ENCODE data around the gene RAB6A.

Gene RAB6A

DNA sequence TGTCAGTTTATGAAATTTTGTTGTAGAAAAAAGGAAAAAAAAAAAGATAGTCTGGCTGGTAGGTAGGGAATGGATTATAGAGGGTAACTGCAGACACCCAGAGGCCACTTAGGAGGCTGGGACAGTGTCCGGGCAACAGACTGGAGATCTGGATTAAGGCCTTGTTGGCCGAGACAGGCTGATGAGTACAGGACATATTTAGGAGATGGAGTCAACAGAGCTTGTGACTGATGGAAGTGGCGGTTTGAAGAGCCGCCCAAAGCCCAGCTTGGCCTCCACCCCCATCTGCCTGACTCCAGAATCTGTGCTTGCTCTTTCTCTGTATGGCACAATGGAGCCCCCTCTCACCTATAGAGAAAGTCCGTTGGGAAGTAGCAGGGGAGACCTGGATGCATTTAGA, 106.9 kb downstream of the RAB6A start:
- Histone ChIP-seq H3K36me3 (ENCODE audit: insufficient read depth, insufficient read length, low read length) (no peaks in the 10 kb centered on the region), H3K27me3 (ENCODE audit: insufficient read depth, insufficient read length) (no peaks in the 10 kb centered on the region), H3K4me1 (ENCODE audit: insufficient read depth, insufficient read length) (peaks cover 7% of the 10 kb centered on the region), H3K9me3 (ENCODE audit: insufficient read depth, low read length) (no peaks in the 10 kb centered on the region), H3K9ac (ENCODE audit: insufficient read length, low read depth) (no peak overlapping the region), H3K4me3 (ENCODE audit: insufficient read length, low read depth) (no peak overlapping the region)
- no peak for DNase-seq (ENCODE audit: low read depth, low spot score)
- TF ChIP-seq YY1 (IDR thresholded peaks at IDR 0.05; ENCODE audit: insufficient read depth, insufficient read length) (no peak), ZNF274 (IDR thresholded peaks at IDR 0.05; ENCODE audit: low read depth, low read length) (no peak), SUZ12 (IDR thresholded peaks at IDR 0.05; ENCODE audit: extremely low read depth, insufficient read depth, insufficient read length) (no peak)

DNA sequence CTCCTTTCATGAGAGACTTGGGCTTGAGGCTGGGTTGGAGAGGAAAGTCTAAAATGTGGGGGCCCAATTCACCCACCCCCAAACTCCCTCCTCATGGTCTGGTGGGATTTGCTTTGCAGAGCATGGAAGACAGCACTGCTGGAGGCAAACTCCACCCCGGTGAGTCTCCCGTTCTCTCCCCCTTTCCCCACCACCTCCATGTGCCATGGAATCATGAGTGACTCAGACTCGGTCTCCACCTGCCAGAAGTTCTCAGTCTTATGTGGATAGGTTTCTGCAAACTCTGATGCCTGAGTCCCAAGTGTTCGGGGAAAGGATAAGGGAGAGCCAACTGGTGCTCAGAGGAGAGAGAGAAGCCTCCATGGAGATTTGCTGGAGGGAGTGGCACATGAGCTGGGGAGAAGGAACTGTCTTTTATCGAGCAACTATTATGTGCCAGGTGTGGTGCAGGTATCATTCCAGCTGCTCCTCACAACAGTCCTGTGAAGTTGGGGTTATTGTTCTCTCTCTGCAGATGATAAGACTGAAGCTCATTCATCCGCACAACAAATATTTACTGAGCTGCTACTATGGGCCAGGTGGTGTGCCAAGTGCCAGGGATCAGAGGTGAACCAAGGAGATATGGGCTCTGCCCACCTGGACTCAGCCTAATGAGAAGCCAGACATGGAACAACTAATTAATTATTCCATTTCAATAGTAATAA, 107.9 kb downstream of the RAB6A start:
- H3K4me3 ChIP-seq (ENCODE audit: insufficient read length, low read depth), result no peak overlapping the region
- no peak for TF ChIP-seq YY1 (IDR thresholded peaks at IDR 0.05; ENCODE audit: insufficient read depth, insufficient read length)
- TF ChIP-seq ZNF274 (IDR thresholded peaks at IDR 0.05; ENCODE audit: low read depth, low read length), result no peak
- no peak for TF ChIP-seq SUZ12 (IDR thresholded peaks at IDR 0.05; ENCODE audit: extremely low read depth, insufficient read depth, insufficient read length)
- peaks cover 14% of the 10 kb centered on the region for H3K4me1 ChIP-seq (ENCODE audit: insufficient read depth, insufficient read length)
- H3K27me3 ChIP-seq (ENCODE audit: insufficient read depth, insufficient read length), result no peaks in the 10 kb centered on the region
- H3K9ac ChIP-seq (ENCODE audit: insufficient read length, low read depth), result no peak overlapping the region
- no peaks in the 10 kb centered on the region for H3K36me3 ChIP-seq (ENCODE audit: insufficient read depth, insufficient read length, low read length)
- no peak for DNase-seq (ENCODE audit: low read depth, low spot score)
- no peaks in the 10 kb centered on the region for H3K9me3 ChIP-seq (ENCODE audit: insufficient read depth, low read length)

DNA sequence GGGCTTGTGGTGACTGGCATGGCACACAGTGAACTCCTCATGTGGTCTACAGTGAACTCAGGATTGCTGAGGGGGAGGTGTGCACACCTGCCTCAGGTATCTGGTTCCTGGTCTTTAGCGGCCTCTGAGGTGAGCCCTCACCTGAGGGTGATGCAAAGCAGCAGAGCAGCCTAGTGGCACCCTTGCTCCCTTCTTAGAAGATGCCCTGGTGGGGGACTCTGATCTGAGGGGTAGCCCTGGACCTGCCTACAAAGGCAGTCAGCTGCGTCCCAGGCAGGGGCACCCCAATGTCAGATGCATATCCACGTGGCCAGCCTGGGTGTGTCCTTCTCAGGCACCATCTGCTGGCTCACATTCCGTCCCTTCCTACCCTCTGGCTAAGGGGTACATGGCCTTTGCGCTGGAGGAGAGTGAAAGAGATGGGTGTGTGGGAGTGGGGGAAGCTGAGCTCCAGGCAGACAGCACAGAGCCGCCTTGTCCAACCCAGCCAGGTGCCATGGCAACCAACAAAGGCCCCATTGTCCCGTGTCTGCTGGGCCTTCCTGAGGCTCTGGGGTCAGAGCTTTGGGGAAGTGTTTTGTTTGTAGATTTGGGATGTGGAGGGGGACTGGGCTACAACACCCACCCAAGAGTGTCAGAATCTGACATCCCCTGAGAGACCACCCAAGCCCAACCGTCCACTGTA, 108.7 kb downstream of the RAB6A start:
- TF ChIP-seq YY1 (IDR thresholded peaks at IDR 0.05; ENCODE audit: insufficient read depth, insufficient read length) (no peak), SUZ12 (IDR thresholded peaks at IDR 0.05; ENCODE audit: extremely low read depth, insufficient read depth, insufficient read length) (no peak), ZNF274 (IDR thresholded peaks at IDR 0.05; ENCODE audit: low read depth, low read length) (no peak)
- H3K27me3 ChIP-seq (ENCODE audit: insufficient read depth, insufficient read length), result no peaks in the 10 kb centered on the region
- peaks cover 18% of the 10 kb centered on the region for H3K4me1 ChIP-seq (ENCODE audit: insufficient read depth, insufficient read length)
- H3K9me3 ChIP-seq (ENCODE audit: insufficient read depth, low read length), result no peaks in the 10 kb centered on the region
- peak; percentile 33 for DNase-seq (ENCODE audit: low read depth, low spot score)
- H3K9ac ChIP-seq (ENCODE audit: insufficient read length, low read depth), result no peak overlapping the region
- H3K36me3 ChIP-seq (ENCODE audit: insufficient read depth, insufficient read length, low read length), result no peaks in the 10 kb centered on the region
- H3K4me3 ChIP-seq (ENCODE audit: insufficient read length, low read depth), result no peak overlapping the region

DNA sequence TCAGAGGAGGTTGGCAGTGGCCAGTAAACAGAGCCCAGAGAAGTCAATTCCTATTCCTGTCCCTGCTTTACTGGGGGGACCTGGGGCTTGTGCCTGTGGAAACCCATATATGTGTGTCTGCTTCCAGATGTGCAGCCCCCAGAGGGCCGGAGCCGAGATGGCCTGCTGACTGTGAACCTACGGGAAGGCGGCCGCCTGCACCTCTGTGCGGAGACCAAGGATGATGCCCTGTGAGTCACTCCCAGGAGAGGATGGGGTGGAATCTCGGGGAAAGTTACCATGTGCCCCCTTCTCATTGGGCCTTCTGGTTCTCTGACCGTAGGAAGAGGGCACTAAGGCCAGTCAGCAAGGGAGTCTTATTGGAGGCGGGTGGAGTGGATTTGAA, 109.2 kb downstream of the RAB6A start:
- TF ChIP-seq SUZ12 (IDR thresholded peaks at IDR 0.05; ENCODE audit: extremely low read depth, insufficient read depth, insufficient read length) (no peak), ZNF274 (IDR thresholded peaks at IDR 0.05; ENCODE audit: low read depth, low read length) (no peak), YY1 (IDR thresholded peaks at IDR 0.05; ENCODE audit: insufficient read depth, insufficient read length) (no peak)
- no peaks in the 10 kb centered on the region for H3K9me3 ChIP-seq (ENCODE audit: insufficient read depth, low read length)
- DNase-seq (ENCODE audit: low read depth, low spot score), result no peak
- H3K4me3 ChIP-seq (ENCODE audit: insufficient read length, low read depth), result no peak overlapping the region
- H3K4me1 ChIP-seq (ENCODE audit: insufficient read depth, insufficient read length), result peaks cover 22% of the 10 kb centered on the region
- H3K9ac ChIP-seq (ENCODE audit: insufficient read length, low read depth), result no peak overlapping the region
- no peaks in the 10 kb centered on the region for H3K27me3 ChIP-seq (ENCODE audit: insufficient read depth, insufficient read length)
- no peaks in the 10 kb centered on the region for H3K36me3 ChIP-seq (ENCODE audit: insufficient read depth, insufficient read length, low read length)

DNA sequence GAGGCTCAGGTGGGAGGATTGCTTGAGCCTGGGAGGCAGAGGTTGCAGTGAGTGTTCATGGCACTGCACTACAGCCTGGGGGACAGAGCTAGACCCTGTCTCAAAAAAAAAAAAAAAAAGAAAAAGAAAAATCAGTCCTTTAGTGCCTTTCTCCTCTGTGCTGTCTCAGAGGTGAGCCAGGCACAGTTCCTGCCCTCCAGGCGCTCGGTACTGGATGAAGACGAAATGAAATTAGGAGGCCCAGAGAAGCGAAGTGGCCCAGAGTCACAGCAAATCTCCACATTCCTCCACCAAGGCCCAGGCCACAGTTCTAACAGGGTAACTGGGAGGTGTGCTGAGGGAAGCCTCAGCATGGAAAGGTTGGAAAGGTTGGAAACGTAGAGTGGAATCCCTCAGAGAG, 109.6 kb downstream of the RAB6A start:
- TF ChIP-seq ZNF274 (IDR thresholded peaks at IDR 0.05; ENCODE audit: low read depth, low read length) (no peak), YY1 (IDR thresholded peaks at IDR 0.05; ENCODE audit: insufficient read depth, insufficient read length) (no peak), SUZ12 (IDR thresholded peaks at IDR 0.05; ENCODE audit: extremely low read depth, insufficient read depth, insufficient read length) (no peak)
- Histone ChIP-seq H3K9me3 (ENCODE audit: insufficient read depth, low read length) (no peaks in the 10 kb centered on the region), H3K4me1 (ENCODE audit: insufficient read depth, insufficient read length) (peaks cover 23% of the 10 kb centered on the region), H3K36me3 (ENCODE audit: insufficient read depth, insufficient read length, low read length) (no peaks in the 10 kb centered on the region), H3K9ac (ENCODE audit: insufficient read length, low read depth) (no peak overlapping the region), H3K27me3 (ENCODE audit: insufficient read depth, insufficient read length) (no peaks in the 10 kb centered on the region), H3K4me3 (ENCODE audit: insufficient read length, low read depth) (no peak overlapping the region)
- DNase-seq (ENCODE audit: low read depth, low spot score), result no peak

DNA sequence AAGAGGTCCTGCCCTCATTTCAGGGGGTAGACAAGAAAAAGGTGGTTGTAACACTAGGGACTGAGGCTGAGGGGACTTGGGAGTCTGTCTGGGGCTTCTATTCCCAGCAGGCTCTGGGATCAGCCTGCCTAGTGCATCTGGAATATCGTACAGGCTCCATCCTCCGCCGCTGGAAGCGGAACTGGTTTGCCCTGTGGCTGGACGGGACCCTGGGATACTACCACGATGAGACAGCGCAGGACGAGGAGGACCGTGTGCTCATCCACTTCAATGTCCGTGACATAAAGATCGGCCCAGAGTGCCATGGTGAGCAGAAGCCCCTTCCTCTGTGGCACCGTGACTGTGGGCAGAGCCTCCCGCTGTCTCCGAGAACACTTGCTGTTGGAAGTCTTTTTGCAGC, 110.5 kb downstream of the RAB6A start:
- H3K9me3 ChIP-seq (ENCODE audit: insufficient read depth, low read length), result no peaks in the 10 kb centered on the region
- TF ChIP-seq YY1 (IDR thresholded peaks at IDR 0.05; ENCODE audit: insufficient read depth, insufficient read length), result no peak
- no peak for TF ChIP-seq SUZ12 (IDR thresholded peaks at IDR 0.05; ENCODE audit: extremely low read depth, insufficient read depth, insufficient read length)
- TF ChIP-seq ZNF274 (IDR thresholded peaks at IDR 0.05; ENCODE audit: low read depth, low read length), result no peak
- peak overlapping the region; percentile 26 for H3K9ac ChIP-seq (ENCODE audit: insufficient read length, low read depth)
- H3K4me1 ChIP-seq (ENCODE audit: insufficient read depth, insufficient read length), result peaks cover 24% of the 10 kb centered on the region
- H3K27me3 ChIP-seq (ENCODE audit: insufficient read depth, insufficient read length), result no peaks in the 10 kb centered on the region
- no peaks in the 10 kb centered on the region for H3K36me3 ChIP-seq (ENCODE audit: insufficient read depth, insufficient read length, low read length)
- no peak for DNase-seq (ENCODE audit: low read depth, low spot score)
- H3K4me3 ChIP-seq (ENCODE audit: insufficient read length, low read depth), result no peak overlapping the region

DNA sequence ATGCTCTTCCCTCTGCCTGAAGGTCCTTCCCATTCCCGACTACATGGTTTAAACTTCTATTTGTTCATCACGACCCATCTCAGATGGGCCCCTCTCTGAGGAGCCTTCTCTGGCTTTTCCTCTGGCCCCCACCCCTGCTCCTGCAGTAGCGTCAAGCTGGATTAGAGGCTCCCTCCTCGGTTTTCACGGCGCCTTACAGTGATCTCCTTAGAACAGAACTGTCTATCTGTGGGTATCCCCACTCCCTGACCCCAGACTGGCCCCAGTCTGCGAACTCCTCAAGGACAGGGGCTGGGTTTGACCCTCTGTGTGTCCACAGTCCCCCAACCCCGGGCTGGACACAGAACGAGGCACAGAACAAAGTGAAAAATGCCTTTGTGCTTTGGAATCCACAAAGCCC, 111.7 kb downstream of the RAB6A start:
- H3K4me1 ChIP-seq (ENCODE audit: insufficient read depth, insufficient read length), result peaks cover 24% of the 10 kb centered on the region
- no peak overlapping the region for H3K9ac ChIP-seq (ENCODE audit: insufficient read length, low read depth)
- DNase-seq (ENCODE audit: low read depth, low spot score), result no peak
- no peaks in the 10 kb centered on the region for H3K36me3 ChIP-seq (ENCODE audit: insufficient read depth, insufficient read length, low read length)
- no peak overlapping the region for H3K4me3 ChIP-seq (ENCODE audit: insufficient read length, low read depth)
- H3K27me3 ChIP-seq (ENCODE audit: insufficient read depth, insufficient read length), result peaks cover 4% of the 10 kb centered on the region
- no peak for TF ChIP-seq ZNF274 (IDR thresholded peaks at IDR 0.05; ENCODE audit: low read depth, low read length)
- TF ChIP-seq YY1 (IDR thresholded peaks at IDR 0.05; ENCODE audit: insufficient read depth, insufficient read length), result no peak
- no peak for TF ChIP-seq SUZ12 (IDR thresholded peaks at IDR 0.05; ENCODE audit: extremely low read depth, insufficient read depth, insufficient read length)
- H3K9me3 ChIP-seq (ENCODE audit: insufficient read depth, low read length), result no peaks in the 10 kb centered on the region
